Adipocyte (in vitro differentiated cells): ENCODE results near the gene TMEM63B.
"Not testable (repeated sequence)": the region's sequence is repeated elsewhere in the genome, so short reads cannot be mapped to it uniquely, and the experiment has no call there.

ENCODE experiments used
- DNase-seq: peaks from one replicate; pipeline ENCODE4 v3.0.0-alpha.2; 2015; ENCODE audit warnings: low read depth
- H3K27me3 ChIP-seq: replicated peaks from 2 replicates; pipeline ENCODE4 v1.7.0; 2013; ENCODE audit warnings: mild to moderate bottlenecking, low read length, moderate library complexity; ENCODE audit not compliant: control insufficient read depth, insufficient read depth
- H3K36me3 ChIP-seq: 2 replicates; pipeline ENCODE4 v1.7.0; 2013; ENCODE audit warnings: low read length, mild to moderate bottlenecking, moderate library complexity; ENCODE audit not compliant: control insufficient read depth, insufficient read depth, severe bottlenecking
- H3K4me1 ChIP-seq: 2 replicates; pipeline ENCODE4 v1.7.0; 2013; ENCODE audit warnings: mild to moderate bottlenecking, low read length, moderate library complexity; ENCODE audit not compliant: control insufficient read depth, insufficient read depth
- H3K4me3 ChIP-seq: 2 replicates; pipeline ENCODE4 v1.7.0; 2013; ENCODE audit warnings: mild to moderate bottlenecking, low read length, moderate library complexity
- H3K9ac ChIP-seq: 2 replicates; pipeline ENCODE4 v1.7.0; 2013; ENCODE audit warnings: mild to moderate bottlenecking, low read length, moderate library complexity
- H3K9me3 ChIP-seq: 2 replicates; pipeline ENCODE4 v1.7.0; 2013; ENCODE audit warnings: mild to moderate bottlenecking, low read length, moderate library complexity; ENCODE audit not compliant: control insufficient read depth

Gene TMEM63B

GRCh38 chr6:44135875-44136274, 8.5 kb downstream of the TMEM63B start:
- no peak overlapping the region for H3K9ac ChIP-seq
- no peaks in the 10 kb centered on the region for H3K9me3 ChIP-seq
- H3K27me3 ChIP-seq, result no peaks in the 10 kb centered on the region
- H3K4me1 ChIP-seq, result peaks cover 10% of the 10 kb centered on the region
- H3K36me3 ChIP-seq, result peaks cover 51% of the 10 kb centered on the region
- H3K4me3 ChIP-seq, result no peak overlapping the region
- DNase-seq, result no peak

GRCh38 chr6:44138717-44139350, 11.5 kb downstream of the TMEM63B start:
- Histone ChIP-seq H3K4me1 (no peaks in the 10 kb centered on the region), H3K4me3 (no peak overlapping the region), H3K27me3 (no peaks in the 10 kb centered on the region), H3K9me3 (no peaks in the 10 kb centered on the region), H3K9ac (no peak overlapping the region), H3K36me3 (peaks cover 69% of the 10 kb centered on the region)
- no peak for DNase-seq

- DNase-seq, result no peak
- Histone ChIP-seq H3K4me3 (no peak overlapping the region), H3K9ac (no peak overlapping the region), H3K9me3 (no peaks in the 10 kb centered on the region), H3K36me3 (peaks cover 72% of the 10 kb centered on the region), H3K4me1 (no peaks in the 10 kb centered on the region), H3K27me3 (no peaks in the 10 kb centered on the region)
Measured at GRCh38 chr6:44139351-44139743, 12.0 kb downstream of the TMEM63B start.

GRCh38 chr6:44142835-44143234, 15.5 kb downstream of the TMEM63B start:
- H3K9me3 ChIP-seq, result no peaks in the 10 kb centered on the region
- no peaks in the 10 kb centered on the region for H3K27me3 ChIP-seq
- no peak overlapping the region for H3K9ac ChIP-seq
- no peak for DNase-seq
- no peaks in the 10 kb centered on the region for H3K4me1 ChIP-seq
- H3K4me3 ChIP-seq, result no peak overlapping the region
- H3K36me3 ChIP-seq, result peaks cover 66% of the 10 kb centered on the region

- Histone ChIP-seq H3K27me3 (no peaks in the 10 kb centered on the region), H3K9ac (no peak overlapping the region), H3K9me3 (no peaks in the 10 kb centered on the region), H3K36me3 (peaks cover 71% of the 10 kb centered on the region), H3K4me1 (no peaks in the 10 kb centered on the region), H3K4me3 (no peak overlapping the region)
- no peak for DNase-seq
Measured at GRCh38 chr6:44143731-44144130, 16.4 kb downstream of the TMEM63B start.

- H3K27me3 ChIP-seq, H3K9ac ChIP-seq, DNase-seq, H3K4me1 ChIP-seq, H3K9me3 ChIP-seq, H3K4me3 ChIP-seq: not testable (repeated sequence)
- peaks cover 70% of the 10 kb centered on the region for H3K36me3 ChIP-seq
Measured at GRCh38 chr6:44144536-44144935, 17.2 kb downstream of the TMEM63B start.

GRCh38 chr6:44145839-44146238, 18.5 kb downstream of the TMEM63B start:
- Histone ChIP-seq H3K4me3 (no peak overlapping the region), H3K9me3 (no peaks in the 10 kb centered on the region), H3K4me1 (no peaks in the 10 kb centered on the region), H3K9ac (no peak overlapping the region), H3K27me3 (no peaks in the 10 kb centered on the region), H3K36me3 (peaks cover 63% of the 10 kb centered on the region)
- DNase-seq, result no peak

- DNase-seq, result no peak
- no peak overlapping the region for H3K4me3 ChIP-seq
- H3K9ac ChIP-seq, result no peak overlapping the region
- peaks cover 55% of the 10 kb centered on the region for H3K36me3 ChIP-seq
- H3K4me1 ChIP-seq, result no peaks in the 10 kb centered on the region
- no peaks in the 10 kb centered on the region for H3K27me3 ChIP-seq
- H3K9me3 ChIP-seq, result no peaks in the 10 kb centered on the region
Measured at GRCh38 chr6:44146685-44147084, 19.3 kb downstream of the TMEM63B start.

GRCh38 chr6:44147256-44147655, 19.9 kb downstream of the TMEM63B start:
- no peaks in the 10 kb centered on the region for H3K4me1 ChIP-seq
- H3K27me3 ChIP-seq, result no peaks in the 10 kb centered on the region
- H3K9ac ChIP-seq, result no peak overlapping the region
- no peak for DNase-seq
- H3K36me3 ChIP-seq, result peaks cover 54% of the 10 kb centered on the region
- H3K9me3 ChIP-seq, result no peaks in the 10 kb centered on the region
- no peak overlapping the region for H3K4me3 ChIP-seq

GRCh38 chr6:44148306-44148705, 21.0 kb downstream of the TMEM63B start:
- peaks cover 52% of the 10 kb centered on the region for H3K36me3 ChIP-seq
- DNase-seq, result no peak
- no peaks in the 10 kb centered on the region for H3K4me1 ChIP-seq
- no peak overlapping the region for H3K9ac ChIP-seq
- no peak overlapping the region for H3K4me3 ChIP-seq
- no peaks in the 10 kb centered on the region for H3K27me3 ChIP-seq
- no peaks in the 10 kb centered on the region for H3K9me3 ChIP-seq

- peaks cover 46% of the 10 kb centered on the region for H3K36me3 ChIP-seq
- no peaks in the 10 kb centered on the region for H3K27me3 ChIP-seq
- no peaks in the 10 kb centered on the region for H3K4me1 ChIP-seq
- no peak overlapping the region for H3K9ac ChIP-seq
- no peaks in the 10 kb centered on the region for H3K9me3 ChIP-seq
- no peak overlapping the region for H3K4me3 ChIP-seq
- no peak for DNase-seq
Measured at GRCh38 chr6:44149369-44150012, 22.1 kb downstream of the TMEM63B start.
